Testis (tissue), 3 donors: ENCODE data around the gene PPT2. TPM values are rescaled to one million over a fixed set of nuclear protein-coding genes. Genes with fewer than 3 reads are reported as not detected.

Source experiments
- DNase-seq: peaks from one replicate; pipeline ENCODE4 v3.0.0-alpha.2; 2019
- H3K27ac ChIP-seq, 2 donors: fragments of 200-600 bp; sonication (generic); one replicate each; pipeline ENCODE4 v1.5.1; 2019
- H3K27me3 ChIP-seq: fragments of 200-600 bp; sonication (generic); one replicate; pipeline ENCODE4 v1.5.1; 2019
- H3K36me3 ChIP-seq: fragments of 200-600 bp; sonication (generic); one replicate; pipeline ENCODE4 v1.5.1; 2017; ENCODE audit warnings: low read depth; ENCODE audit errors: missing control alignments
- H3K4me1 ChIP-seq: fragments of 200-600 bp; sonication (generic); one replicate; pipeline ENCODE4 v1.5.1; 2019
- H3K4me3 ChIP-seq, 2 donors: fragments of 200-600 bp; sonication (generic); one replicate each; pipeline ENCODE4 v1.5.1; 2017 to 2019
- H3K9me3 ChIP-seq: fragments of 200-600 bp; sonication (generic); one replicate; pipeline ENCODE4 v1.5.1; 2017
- POLR2A ChIP-seq: fragments of 450-650 bp; IDR thresholded peaks from one replicate; pipeline ENCODE4 v1.6.1; 2017; ENCODE audit warnings: antibody characterized with exemption, mild to moderate bottlenecking, moderate library complexity
- WGBS, 2 donors: methylation state at CpG; one replicate each; pipeline ENCODE4 v1.1.5; 2018; 5-methylcytosine and 5-hydroxymethylcytosine counted together
- intact Hi-C: fragments of 100-400 bp; cut with DNase I; formaldehyde crosslinking; loops from one replicate; pipeline ENCODE4 v1.15.1; 2023; ENCODE audit warnings: low total_unique reads
- polyA plus RNA-seq: library from polyadenylated mRNA; stranded (reverse); fragments of 350-450 nt; fragmentation: Illumina TruSeq; extraction: RNeasy Lipid Tissue Mini Kit (QIAGEN cat#74804); gene quantifications from one replicate; pipeline ENCODE4 v1.2.3, GENCODE V29; 2014; ENCODE audit warnings: low read depth, low replicate concordance; ENCODE audit not compliant: insufficient read depth
- total RNA-seq, 2 donors: library from RNA; depleted of rRNA; stranded (reverse); fragments of >200 nt; gene quantifications; one replicate each; pipeline ENCODE4 v1.2.3, GENCODE V29; 2016
- TF ChIP-seq, protein P1 (sequence below), 3 experiments: fragments of 450-650 bp in 2 of 3; fragments of 200-600 bp in 1 of 3; sonication (generic) in 1 of 3; IDR thresholded peaks; one replicate each; pipeline ENCODE4 v1.5.1; 2016 to 2019; ENCODE audit warnings: antibody characterized with exemption in 3 of 3, mild to moderate bottlenecking in 2 of 3, moderate library complexity in 1 of 3

The PPT2 gene
- total and polyA plus RNA-seq, 3 donors from 2014 or later, result 18.9 to 92.8 (median 33.9) TPM

DNA sequence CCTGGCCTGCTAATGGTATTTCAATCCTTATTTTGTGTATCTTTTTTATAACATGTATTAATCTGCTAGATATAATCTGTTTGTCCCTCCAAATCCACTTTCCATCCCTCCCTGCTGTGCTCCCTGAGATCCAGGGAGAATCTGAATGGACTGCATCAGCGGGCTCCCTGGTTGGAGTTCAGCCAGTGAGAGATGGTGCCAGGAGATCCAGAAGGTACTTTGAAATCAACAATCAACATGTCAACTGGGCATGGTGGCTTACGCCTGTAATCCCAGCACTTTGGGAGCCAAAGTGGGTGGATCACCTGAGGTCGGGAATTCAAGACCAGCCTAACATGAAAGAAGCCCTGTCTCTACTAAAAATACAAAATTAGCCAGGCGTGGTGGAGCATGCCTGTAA, 30.3 kb upstream of the PPT2 start:
- Histone ChIP-seq H3K4me1 (peaks cover 14% of the 10 kb centered on the region), H3K4me3 (no peak overlapping the region), H3K27me3 (no peaks in the 10 kb centered on the region), H3K27ac (no peak overlapping the region), H3K9me3 (no peaks in the 10 kb centered on the region), H3K36me3 (no peaks in the 10 kb centered on the region)
- WGBS, 2 donors, result 87 to 98% methylated on average over 4 of the region's 4 CpGs
- intact Hi-C loops, result loop anchor here (10.0 kb wide), 1 partner anchor 169 kb away; the partner anchor contains the start of genes NELFE and SKIC2
- DNase-seq, result no peak
- TF ChIP-seq, protein P1, sequence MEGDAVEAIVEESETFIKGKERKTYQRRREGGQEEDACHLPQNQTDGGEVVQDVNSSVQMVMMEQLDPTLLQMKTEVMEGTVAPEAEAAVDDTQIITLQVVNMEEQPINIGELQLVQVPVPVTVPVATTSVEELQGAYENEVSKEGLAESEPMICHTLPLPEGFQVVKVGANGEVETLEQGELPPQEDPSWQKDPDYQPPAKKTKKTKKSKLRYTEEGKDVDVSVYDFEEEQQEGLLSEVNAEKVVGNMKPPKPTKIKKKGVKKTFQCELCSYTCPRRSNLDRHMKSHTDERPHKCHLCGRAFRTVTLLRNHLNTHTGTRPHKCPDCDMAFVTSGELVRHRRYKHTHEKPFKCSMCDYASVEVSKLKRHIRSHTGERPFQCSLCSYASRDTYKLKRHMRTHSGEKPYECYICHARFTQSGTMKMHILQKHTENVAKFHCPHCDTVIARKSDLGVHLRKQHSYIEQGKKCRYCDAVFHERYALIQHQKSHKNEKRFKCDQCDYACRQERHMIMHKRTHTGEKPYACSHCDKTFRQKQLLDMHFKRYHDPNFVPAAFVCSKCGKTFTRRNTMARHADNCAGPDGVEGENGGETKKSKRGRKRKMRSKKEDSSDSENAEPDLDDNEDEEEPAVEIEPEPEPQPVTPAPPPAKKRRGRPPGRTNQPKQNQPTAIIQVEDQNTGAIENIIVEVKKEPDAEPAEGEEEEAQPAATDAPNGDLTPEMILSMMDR (IDR thresholded peaks at IDR 0.05), result no peak

DNA sequence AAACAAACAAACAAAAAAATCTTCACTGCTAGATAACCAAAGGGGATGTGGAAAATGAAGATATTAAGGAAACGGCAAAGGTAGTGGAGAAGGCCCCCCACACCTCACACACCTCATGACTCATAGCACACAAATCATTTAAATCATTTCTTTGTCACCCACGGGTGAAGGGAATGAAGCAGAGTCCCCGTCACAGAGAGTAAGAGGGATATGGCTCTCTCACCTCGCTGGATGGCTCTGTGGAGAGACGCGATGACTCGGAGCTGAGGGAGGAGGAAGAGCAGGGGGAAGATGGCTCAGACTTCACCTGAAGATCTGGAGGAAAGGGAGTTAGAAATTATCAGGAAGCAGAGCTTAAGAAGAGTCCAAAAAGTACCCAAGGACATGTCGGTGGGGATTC, 27.1 kb upstream of the PPT2 start:
- no peak for DNase-seq
- 37 to 42% methylated on average over 8 of the region's 8 CpGs for WGBS, 2 donors
- Histone ChIP-seq H3K4me1 (peaks cover 23% of the 10 kb centered on the region), H3K36me3 (no peaks in the 10 kb centered on the region), H3K4me3 (peak overlapping the region in 1 of 2 donors; percentile 84), H3K9me3 (no peaks in the 10 kb centered on the region), H3K27ac (no peak overlapping the region), H3K27me3 (no peaks in the 10 kb centered on the region)
- TF ChIP-seq, protein P1 (IDR thresholded peaks at IDR 0.05), result no peak
- TF ChIP-seq POLR2A, result no peak
- intact Hi-C loops, result loop anchor here (10.0 kb wide), 1 partner anchor 172 kb away; the partner anchor contains the start of genes NELFE and SKIC2

DNA sequence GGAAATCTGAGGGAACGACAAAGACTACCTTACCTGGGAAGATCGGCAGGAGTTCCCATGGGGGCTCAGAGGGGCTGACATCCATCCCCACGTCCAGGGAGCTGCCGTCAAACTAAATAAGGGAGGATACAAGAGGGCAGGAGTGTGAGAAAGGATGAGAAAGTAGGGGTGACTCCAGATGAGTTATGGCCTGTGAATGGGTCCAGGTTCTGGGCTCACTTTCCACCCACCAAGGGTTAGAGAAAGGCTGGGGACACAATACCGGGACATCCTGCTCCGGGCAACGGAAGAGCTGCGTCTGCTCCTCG, 26.6 kb upstream of the PPT2 start:
- no peak for TF ChIP-seq POLR2A
- TF ChIP-seq, protein P1 (IDR thresholded peaks at IDR 0.05), result no peak
- H3K27me3 ChIP-seq, result no peaks in the 10 kb centered on the region
- H3K27ac ChIP-seq, result peak overlapping the region; percentile 89 to 92
- peaks cover 23% of the 10 kb centered on the region for H3K4me1 ChIP-seq
- no peaks in the 10 kb centered on the region for H3K9me3 ChIP-seq
- no peak for DNase-seq
- intact Hi-C loops, result loop anchor here (10.0 kb wide), 1 partner anchor 173 kb away; the partner anchor contains the start of genes NELFE and SKIC2
- no peaks in the 10 kb centered on the region for H3K36me3 ChIP-seq
- WGBS, 2 donors, result 4 to 5% methylated on average over 7 to 9 of the region's 9 CpGs
- H3K4me3 ChIP-seq, result peak overlapping the region; percentile 84 to 87

DNA sequence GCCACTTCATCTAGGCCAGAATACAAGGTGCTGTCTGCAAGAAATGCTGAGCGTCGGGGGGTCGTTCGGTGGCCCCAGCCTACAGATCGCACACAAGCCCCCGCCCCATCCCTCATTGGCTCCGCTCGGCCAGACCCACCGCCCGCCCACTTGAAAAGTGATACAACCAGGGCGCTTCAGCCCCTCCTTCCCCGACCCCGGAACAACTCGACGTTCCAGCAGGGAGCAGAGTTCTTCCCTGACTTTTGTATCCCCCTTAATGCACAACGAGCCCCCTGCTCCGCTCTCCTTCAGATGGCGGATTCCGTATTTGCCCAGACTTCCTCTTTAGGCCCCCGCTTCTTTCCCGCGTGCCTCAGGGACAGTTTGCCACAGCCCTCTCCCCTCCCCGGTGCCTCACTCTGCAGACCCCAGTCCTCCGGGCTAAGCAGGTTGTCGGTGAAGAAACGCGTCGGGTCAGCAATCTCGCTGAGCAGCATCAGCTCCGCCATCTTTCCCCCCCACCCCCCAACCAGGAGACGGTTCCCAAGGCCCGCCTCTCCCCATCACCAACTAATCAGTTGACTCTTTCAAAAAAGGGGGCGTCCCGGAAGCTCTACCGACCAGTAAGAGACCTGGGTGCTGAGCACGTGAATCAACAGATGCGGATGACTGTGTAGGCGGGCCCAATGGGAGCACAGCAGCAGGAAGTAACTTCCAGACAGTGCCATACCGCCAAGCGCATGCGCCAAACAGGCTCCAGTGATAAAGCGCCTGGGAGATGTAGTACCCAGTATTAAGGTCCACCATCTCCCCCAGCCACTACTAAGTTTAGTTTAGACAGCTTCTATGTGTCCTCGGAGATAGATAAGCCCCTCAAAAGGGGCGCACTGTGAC, 26.0 kb upstream of the PPT2 start, which contains the start of gene ATF6B:
TSS of gene ATF6B (minus strand) at position 530 of the 876 bp plus-strand sequence. CDS start at position 491, 39 bp downstream.
- WGBS, 2 donors, result 0 to 1% methylated on average over 38 to 44 of the region's 44 CpGs
- Histone ChIP-seq H3K4me1 (peaks cover 23% of the 10 kb centered on the region), H3K27me3 (no peaks in the 10 kb centered on the region), H3K4me3 (peak within 1 kb of the TSS; percentile 87 to 90), H3K36me3 (no peaks in the 10 kb centered on the region), H3K9me3 (no peaks in the 10 kb centered on the region), H3K27ac (peak within 1 kb of the TSS; percentile 92 to 99)
- TF ChIP-seq, protein P1 (IDR thresholded peaks at IDR 0.05), result no peak
- TF ChIP-seq POLR2A, result no peak
- DNase-seq, result peak; percentile 100
- intact Hi-C loops, result loop anchor here (10.0 kb wide), 1 partner anchor 173 kb away; the partner anchor contains the start of genes NELFE and SKIC2
